ENCODE measurements around the gene RHOF.
"Not testable (repeated sequence)": the region's sequence is repeated elsewhere in the genome, so short reads cannot be mapped to it uniquely, and the experiment has no call there.

RHOF gene

GRCh38 chr12:121793838-121794533 is 498 bp upstream of the RHOF start:
- DNase-seq (ENCODE audit: low read depth in 3 of 3, low spot score in 1 of 3) = peak; percentile 87 to 93 (median 93)

DNA sequence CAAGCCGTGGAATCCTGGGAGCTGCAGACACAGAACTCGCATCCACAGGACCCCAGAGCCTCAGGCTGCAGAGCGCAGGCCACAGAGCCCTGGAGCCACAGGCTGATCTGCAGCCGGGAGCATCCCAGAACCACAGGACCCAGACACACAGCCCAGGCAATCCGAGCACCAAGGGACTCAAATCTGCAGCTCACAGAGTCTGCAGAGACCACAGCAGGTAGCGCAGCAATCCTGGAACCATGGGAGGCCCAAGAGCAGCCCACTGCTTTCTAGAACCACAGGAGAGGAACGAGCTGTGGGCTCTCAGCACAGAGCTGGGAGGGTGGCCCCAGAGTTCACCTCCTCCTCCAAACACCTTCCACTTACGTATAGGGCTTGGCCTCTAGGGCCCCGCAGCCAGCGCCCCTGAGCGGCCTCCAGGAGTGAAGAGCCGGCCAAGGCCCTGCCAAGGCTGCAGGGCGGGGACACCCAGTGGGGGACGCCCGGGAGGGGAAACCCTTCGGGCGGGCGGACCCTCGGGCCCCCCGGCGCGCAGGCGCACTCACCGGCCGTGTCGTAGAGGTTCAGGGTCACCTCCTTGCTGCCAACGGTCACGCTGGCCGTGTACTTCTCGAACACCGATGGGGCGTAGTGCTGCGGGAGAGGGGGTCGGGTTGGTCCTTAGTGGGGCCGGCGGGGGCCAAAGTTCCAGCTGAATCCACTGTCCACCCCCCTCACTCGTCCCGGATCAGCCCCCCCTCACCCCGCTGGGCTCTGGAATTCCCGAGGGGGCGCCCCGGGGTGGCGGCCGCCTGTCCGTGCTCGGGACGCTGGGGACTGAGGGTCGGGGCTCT is 665 bp downstream of the RHOF start:
- DNase-seq (ENCODE audit: low read depth in 3 of 3, low spot score in 1 of 3) = no peak

- DNase-seq (ENCODE audit: low read depth in 3 of 3, low spot score in 1 of 3) = no peak
Measured at GRCh38 chr12:121791671-121792551, 1.6 kb downstream of the RHOF start.

- not testable (repeated sequence) for DNase-seq (ENCODE audit: low read depth in 3 of 3, low spot score in 1 of 3)
Measured at GRCh38 chr12:121790785-121791184, 2.7 kb downstream of the RHOF start.

DNA sequence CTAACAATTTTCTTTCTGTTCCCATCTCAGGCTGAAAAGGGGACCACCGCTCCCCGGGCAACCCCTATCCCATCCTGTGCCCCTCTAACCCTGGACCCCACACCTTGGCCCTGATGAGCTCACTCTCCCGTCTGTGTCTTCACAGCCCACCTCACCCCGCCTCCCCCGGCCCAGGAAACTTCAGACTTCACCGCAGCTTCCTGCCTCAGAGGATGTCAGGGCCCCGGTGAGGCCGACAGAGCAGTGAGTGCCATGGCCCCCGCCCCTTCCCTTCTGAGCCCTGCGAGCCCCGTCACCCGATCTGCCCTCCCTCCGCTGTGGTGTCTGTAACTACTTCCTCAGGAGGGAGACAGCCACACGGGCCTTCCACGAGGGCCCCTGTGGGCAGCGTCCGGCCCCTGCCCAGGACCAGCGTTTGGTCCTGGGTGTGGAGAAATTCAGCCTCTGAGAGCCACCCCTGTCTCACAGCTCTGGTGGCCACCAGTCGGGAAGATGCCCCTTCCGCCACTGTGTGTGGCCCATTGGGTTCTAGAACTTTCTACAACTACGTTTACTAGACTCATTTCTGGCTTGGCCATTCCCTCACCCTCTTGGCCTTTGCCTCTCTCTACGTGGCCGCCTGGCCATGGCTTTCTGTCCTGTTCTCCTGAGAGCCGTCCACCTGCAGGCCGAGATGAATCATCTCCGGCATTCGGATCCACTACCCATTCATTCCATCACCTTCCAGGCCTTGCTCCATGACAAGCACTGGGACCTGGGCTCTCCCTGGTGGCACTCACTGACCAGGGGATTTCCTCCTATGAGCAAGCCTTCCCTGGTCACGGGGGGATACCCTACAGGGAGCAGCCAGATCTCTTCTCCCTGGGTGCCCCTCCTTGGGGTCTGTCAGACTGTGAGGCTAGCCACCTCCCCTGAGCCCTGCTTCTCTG is 3.4 kb downstream of the RHOF start:
- peak; percentile 84 to 88 (median 86) for DNase-seq (ENCODE audit: low read depth in 3 of 3, low spot score in 1 of 3)

- no peak for DNase-seq (ENCODE audit: low read depth in 3 of 3, low spot score in 1 of 3)
Measured at GRCh38 chr12:121789233-121789781, 4.2 kb downstream of the RHOF start.

GRCh38 chr12:121788176-121788818 is 5.2 kb downstream of the RHOF start:
- DNase-seq (ENCODE audit: low read depth in 3 of 3, low spot score in 1 of 3) = no peak

GRCh38 chr12:121787063-121788025 is 6.1 kb downstream of the RHOF start:
- DNase-seq (ENCODE audit: low read depth in 3 of 3, low spot score in 1 of 3) = no peak

GRCh38 chr12:121786440-121786825 is 7.1 kb downstream of the RHOF start:
- no peak for DNase-seq (ENCODE audit: low read depth in 3 of 3, low spot score in 1 of 3)

DNA sequence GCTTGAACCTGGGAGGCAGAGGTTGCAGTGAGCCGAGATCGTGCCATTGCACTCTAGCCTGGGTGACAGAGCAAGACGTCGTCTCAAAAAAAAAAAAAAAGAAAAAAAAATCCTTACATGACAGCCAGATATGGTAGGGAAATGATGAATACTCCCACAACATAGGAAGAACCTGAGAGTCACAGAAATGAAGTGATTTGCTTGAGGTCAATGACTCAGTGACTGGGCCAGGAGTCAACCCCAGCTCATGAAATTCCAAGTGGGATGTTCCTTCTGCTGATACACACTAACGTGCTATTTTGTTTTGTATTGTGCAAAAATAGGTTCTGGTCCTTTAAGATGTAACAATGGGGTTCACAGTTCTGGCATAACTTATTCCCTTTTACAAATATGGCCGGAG is 9.0 kb downstream of the RHOF start:
- no peak for DNase-seq (ENCODE audit: low read depth in 3 of 3, low spot score in 1 of 3)

DNA sequence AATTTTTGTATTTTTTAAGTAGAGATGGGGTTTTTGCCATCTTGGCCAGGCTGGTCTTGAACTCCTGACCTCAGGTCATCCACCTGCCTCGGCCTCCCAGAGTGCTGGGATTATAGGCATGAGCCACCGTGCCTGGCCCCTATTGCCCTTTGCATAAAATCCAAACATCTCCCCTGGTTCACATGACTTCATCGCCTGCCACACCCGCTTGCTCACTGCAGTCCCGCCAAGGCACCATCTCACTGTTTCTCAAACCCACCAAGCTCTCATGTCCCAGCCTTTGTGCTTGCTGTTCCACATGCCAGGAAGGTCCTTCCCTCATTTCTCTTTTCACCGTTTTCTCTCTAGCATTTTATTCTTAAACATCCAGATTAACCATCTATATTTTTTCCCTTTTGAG is 9.7 kb downstream of the RHOF start:
- no peak for DNase-seq (ENCODE audit: low read depth in 3 of 3, low spot score in 1 of 3)

DNA sequence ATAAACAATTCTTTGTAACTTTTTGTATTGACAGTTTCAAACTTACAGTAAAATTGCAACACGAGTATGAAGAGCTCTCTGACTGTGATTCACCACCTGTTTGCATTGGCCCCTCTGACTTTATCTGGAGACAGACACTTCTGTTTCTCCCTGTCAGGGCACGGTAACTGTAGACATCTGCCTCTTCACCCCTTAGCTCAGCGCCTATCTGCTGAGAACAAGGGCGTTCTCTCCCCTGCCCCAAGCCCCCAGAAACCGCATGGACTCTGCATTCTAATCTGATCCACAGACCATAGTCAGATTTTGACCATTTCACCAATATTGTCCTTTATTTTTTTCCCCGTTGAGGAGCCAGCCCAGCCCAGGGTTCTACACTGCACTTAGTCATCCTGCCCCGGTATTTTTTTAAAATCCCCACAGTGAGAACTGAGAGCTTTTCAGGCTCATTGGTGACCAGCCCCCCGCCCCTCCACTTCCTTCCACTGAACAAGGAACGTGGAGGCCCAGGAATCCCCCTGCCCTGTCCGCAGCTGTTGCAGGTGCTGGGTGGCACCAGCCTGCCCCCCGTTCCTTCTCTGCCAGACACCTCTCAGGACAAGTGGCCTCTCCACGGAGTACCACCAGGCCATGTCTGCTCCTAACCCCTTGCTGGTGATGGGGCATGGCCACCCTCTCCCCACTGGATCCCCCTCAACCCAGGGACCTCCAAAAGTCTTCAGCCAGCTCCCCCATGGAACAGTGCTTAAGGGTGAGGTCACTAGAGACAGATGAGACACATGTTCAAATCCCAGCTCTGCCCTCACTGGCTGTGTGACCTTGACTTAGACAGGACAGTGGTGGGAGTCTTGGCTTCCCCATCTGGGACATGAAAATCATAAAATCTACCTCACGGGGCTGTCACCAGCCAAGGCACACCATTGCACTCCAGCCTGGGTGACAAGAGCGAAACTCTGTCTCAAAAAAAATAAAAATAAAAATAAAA is 11.2 kb downstream of the RHOF start:
- DNase-seq (ENCODE audit: low read depth in 3 of 3, low spot score in 1 of 3) = peak in 1 of 3 donors; percentile 53

DNA sequence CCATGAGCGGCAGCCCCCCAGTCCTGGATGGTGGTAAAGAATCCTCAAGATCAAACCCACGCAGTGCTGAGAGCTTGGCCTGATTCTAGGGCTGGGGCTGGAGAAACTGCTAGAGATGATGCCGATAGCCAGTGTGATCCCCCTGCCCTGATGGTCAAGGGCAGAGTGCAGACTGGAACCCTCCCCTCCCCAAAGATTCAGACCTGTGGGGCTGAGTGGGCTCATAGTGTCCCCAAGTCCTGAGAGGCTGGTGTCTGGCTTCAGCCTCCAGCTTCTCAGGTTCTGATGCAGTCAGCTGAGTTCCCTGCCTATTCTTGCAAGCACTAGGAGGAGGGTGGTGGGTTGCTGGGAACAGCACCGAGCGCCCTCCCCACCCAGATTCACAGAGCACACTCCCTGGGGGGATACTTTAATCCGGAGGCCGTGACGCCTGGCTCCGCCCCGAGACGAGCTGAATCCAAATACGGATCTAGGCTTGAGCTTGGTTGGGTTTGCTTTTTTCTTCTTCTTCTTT is 11.9 kb downstream of the RHOF start:
- no peak for DNase-seq (ENCODE audit: low read depth in 3 of 3, low spot score in 1 of 3)

- DNase-seq (ENCODE audit: low read depth in 3 of 3, low spot score in 1 of 3) = no peak
Measured at GRCh38 chr12:121780429-121780828, 13.1 kb downstream of the RHOF start.

- no peak for DNase-seq (ENCODE audit: low read depth in 3 of 3, low spot score in 1 of 3)
Measured at GRCh38 chr12:121779422-121779895, 14.0 kb downstream of the RHOF start.

DNA sequence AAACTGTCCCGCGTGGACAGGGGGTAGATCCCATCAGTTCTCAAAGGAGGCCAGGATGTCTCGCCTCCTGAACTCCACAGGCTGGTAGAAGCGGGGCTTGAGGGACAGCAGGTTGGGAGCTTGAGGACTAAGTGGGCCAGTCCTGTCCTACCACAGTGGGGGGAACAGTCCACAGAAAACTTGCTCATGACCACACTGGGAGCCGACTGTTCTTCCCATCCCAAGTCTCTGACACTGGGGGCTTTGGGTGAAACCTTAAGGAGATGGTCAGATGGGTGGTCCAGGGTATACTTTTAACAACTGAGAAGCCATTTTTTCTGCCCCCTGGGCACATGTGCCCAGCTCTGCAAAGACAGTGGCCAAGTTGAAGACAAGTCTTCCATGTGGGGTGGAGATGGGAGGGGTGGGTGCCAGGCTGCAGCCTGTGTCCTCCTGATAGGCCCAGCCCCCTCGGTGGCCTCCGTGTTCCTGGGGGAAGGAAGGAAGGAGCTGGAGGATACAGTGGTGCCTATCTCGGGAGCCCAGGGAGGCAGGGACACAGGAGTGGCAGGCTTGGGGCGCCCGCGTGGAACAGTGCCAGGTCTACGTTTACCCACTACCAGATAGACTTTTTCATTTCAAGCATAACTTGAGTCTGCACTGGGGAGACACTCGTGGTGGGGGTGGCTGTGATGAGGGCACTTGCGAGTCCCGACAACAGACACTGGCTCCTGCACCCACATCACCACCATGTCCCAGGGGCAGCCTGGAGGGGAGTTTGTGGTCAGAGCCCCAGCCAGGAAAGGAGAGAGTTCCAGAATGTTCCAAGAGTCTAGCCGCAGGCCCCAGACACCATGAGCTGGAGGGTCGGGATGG is 14.7 kb downstream of the RHOF start:
- DNase-seq (ENCODE audit: low read depth in 3 of 3, low spot score in 1 of 3) = no peak
